SK-N-SH treated with all-trans-retinoic acid at 6 μM for 48 hours (cell line): ENCODE data around the gene MMP2.

Experiments
- PPARA ChIP-seq: fragments of 250-450 bp; sonication (Bioruptor Pico); IDR thresholded peaks from 2 replicates; pipeline ENCODE4 v1.5.0; 2020; ENCODE audit warnings: mild to moderate bottlenecking, borderline replicate concordance
- ZFP3 ChIP-seq: fragments of 250-450 bp; sonication (Bioruptor Pico); IDR thresholded peaks from 2 replicates; pipeline ENCODE4 v1.5.0; 2020; ENCODE audit warnings: mild to moderate bottlenecking, moderate library complexity

DNA sequence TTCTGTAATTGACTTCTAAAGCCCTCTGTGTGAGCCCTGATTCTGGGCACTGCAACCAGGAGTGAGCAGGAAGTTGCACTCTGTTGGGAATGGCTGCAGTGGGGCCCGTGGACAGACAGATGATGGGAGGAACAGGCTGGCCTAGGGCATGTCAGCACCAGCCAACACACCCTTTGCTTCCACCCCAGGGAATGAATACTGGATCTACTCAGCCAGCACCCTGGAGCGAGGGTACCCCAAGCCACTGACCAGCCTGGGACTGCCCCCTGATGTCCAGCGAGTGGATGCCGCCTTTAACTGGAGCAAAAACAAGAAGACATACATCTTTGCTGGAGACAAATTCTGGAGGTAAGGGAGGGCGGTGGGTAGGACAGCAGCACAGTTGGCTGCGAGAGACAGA is 19.1 kb downstream of the MMP2 start:
- TF ChIP-seq ZFP3: no peak
- no peak for TF ChIP-seq PPARA
